ENCODE data around the gene HOXC4.

Gene HOXC4

GRCh38 chr12:54047160-54047963 lies 6.3 kb upstream of the HOXC4 start:
- no peak for TF ChIP-seq CTCF (IDR thresholded peaks at IDR 0.05; ENCODE audit: extremely low read depth, missing control alignments)
- DNase-seq (ENCODE audit: low spot score): no peak

- no peak for DNase-seq (ENCODE audit: low spot score)
- TF ChIP-seq CTCF (IDR thresholded peaks at IDR 0.05; ENCODE audit: extremely low read depth, missing control alignments): no peak
Measured at GRCh38 chr12:54047964-54048303, 5.7 kb upstream of the HOXC4 start.

GRCh38 chr12:54048406-54049093 lies 5.1 kb upstream of the HOXC4 start:
- TF ChIP-seq CTCF (IDR thresholded peaks at IDR 0.05; ENCODE audit: extremely low read depth, missing control alignments): no peak
- no peak for DNase-seq (ENCODE audit: low spot score)

GRCh38 chr12:54049108-54049507 lies 4.5 kb upstream of the HOXC4 start:
- no peak for TF ChIP-seq CTCF (IDR thresholded peaks at IDR 0.05; ENCODE audit: extremely low read depth, missing control alignments)
- DNase-seq (ENCODE audit: low spot score): no peak

- TF ChIP-seq CTCF (IDR thresholded peaks at IDR 0.05; ENCODE audit: extremely low read depth, missing control alignments): no peak
- no peak for DNase-seq (ENCODE audit: low spot score)
Measured at GRCh38 chr12:54050482-54050810, 3.2 kb upstream of the HOXC4 start.

- no peak for TF ChIP-seq CTCF (IDR thresholded peaks at IDR 0.05; ENCODE audit: extremely low read depth, missing control alignments)
- peak; percentile 58 for DNase-seq (ENCODE audit: low spot score)
Measured at GRCh38 chr12:54051026-54051842, 2.4 kb upstream of the HOXC4 start.

Data from GM20000 (cell line).